ENCODE measurements around the gene CDC27.
"Not testable (repeated sequence)": the region's sequence is repeated elsewhere in the genome, so short reads cannot be mapped to it uniquely, and the experiment has no call there.

CDC27 gene, protein sequence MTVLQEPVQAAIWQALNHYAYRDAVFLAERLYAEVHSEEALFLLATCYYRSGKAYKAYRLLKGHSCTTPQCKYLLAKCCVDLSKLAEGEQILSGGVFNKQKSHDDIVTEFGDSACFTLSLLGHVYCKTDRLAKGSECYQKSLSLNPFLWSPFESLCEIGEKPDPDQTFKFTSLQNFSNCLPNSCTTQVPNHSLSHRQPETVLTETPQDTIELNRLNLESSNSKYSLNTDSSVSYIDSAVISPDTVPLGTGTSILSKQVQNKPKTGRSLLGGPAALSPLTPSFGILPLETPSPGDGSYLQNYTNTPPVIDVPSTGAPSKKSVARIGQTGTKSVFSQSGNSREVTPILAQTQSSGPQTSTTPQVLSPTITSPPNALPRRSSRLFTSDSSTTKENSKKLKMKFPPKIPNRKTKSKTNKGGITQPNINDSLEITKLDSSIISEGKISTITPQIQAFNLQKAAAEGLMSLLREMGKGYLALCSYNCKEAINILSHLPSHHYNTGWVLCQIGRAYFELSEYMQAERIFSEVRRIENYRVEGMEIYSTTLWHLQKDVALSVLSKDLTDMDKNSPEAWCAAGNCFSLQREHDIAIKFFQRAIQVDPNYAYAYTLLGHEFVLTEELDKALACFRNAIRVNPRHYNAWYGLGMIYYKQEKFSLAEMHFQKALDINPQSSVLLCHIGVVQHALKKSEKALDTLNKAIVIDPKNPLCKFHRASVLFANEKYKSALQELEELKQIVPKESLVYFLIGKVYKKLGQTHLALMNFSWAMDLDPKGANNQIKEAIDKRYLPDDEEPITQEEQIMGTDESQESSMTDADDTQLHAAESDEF

GRCh38 chr17:47188876-47189731 lies at the start of gene CDC27:
Gene CDC27 (minus strand): TSS chr17:47189295. CDS start chr17:47189172, 123 bp downstream.
- DNase-seq, result peak; percentile 99

GRCh38 chr17:47238321-47239010 lies 49.4 kb upstream of the CDC27 start:
- DNase-seq, result no peak

DNA sequence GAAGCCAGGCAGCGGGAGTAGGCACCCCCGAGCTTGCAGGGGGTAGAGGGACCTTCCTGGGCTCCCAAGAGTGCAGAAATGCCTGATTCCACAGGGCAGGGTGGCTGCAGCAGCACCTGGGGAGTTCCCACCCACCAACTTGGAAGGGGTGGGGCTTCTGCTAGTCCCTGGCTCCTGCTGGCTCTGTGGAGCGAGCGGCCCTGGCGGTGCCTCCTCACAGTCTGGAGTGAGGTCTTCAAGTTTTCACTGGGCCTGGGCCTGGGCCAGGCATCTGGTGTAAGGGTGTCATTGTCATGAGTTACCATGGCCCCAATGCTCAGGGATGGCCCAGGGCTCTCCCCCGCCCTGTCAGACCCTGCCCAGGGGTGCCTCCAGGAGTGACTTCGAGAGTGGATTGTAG lies 48.7 kb upstream of the CDC27 start:
- DNase-seq, result no peak

DNA sequence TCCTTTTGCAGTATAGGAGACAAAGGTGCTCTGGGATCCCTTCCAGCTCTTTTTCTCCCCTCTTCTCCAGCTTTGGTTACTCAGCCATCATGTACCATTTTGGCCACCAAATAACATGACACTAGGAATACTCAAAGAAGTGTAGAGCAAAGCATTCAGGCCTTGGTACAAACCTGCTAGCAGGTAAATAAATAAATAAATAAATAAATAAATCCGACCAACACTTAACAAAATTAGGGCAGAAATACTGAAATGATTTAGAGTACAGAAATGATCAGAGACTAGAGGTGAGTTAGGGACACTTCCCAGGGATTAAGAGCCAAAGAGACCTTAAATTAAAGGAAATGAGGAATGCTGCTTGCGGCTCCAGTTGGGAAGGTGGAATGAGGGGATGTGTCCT lies 46.8 kb upstream of the CDC27 start:
- no peak for DNase-seq

- no peak for DNase-seq
Measured at GRCh38 chr17:47235506-47235905, 46.4 kb upstream of the CDC27 start.

- DNase-seq, result no peak
Measured at GRCh38 chr17:47232465-47232864, 43.4 kb upstream of the CDC27 start.

- no peak for DNase-seq
Measured at GRCh38 chr17:47231866-47232265, 42.8 kb upstream of the CDC27 start.

GRCh38 chr17:47231334-47231733 lies 42.2 kb upstream of the CDC27 start:
- no peak for DNase-seq

- no peak for DNase-seq
Measured at GRCh38 chr17:47230864-47231263, 41.8 kb upstream of the CDC27 start.

DNA sequence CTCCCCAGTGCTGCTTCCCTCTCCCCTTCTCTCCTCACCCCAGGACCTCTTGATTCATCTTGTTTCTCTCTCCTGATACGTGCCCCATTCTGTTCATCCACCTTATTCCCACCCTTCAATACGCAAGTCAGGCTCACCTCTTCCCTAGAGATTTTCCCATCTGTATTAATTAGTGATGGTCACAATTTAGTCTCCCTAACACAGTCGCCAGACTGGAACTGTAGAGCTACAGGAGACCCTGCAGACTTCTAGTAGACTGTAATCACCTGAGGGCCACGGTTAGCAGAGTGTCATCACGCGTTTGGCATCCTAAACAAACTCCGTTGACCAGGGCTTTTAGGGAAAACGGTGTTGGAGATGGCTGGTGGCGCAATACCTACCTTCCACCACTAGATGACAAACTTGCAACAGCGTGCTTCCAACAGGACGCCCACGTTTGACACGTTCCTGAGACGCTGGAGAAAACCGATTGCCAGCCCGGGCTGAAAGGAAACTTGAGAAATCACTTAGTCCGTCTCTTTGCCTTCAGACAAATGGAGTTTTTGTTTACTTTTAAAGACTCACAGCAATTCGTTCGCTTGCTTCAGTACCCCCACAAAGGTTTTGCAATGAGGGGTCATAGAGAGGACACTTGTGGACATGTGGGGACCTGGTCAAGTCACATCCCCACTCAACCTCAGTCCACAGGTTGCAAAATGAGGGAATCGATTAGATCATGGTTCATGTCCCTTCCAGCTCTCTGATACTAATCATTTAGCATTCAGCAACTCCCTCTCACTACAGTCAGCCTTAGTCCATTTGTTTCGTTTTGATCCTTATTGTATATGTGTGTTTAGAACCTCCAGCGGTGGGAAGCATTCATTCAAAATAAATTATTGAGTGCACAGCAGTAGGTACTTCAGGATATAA lies 40.7 kb upstream of the CDC27 start:
- DNase-seq, result peak; percentile 87

DNA sequence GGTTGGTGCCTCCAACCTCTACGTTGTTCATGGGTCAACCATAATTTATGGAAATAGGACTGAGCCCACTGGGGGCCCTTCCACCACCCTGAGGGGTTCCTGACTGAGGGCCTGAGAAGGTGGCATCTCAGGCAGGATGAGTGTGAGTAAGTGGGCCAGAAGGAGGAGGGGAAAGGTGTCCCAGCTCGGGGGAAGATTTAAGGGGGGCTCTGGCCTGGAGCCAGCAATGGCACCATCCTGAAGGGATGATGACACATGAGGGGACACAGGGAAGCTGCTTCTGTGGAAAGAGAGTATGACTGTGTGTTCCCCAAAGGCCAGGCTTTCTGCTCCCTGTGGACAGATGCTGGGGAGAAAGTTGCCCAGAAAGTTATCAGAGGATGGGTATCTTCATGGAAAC lies 38.8 kb upstream of the CDC27 start:
- DNase-seq, result no peak

- no peak for DNase-seq
Measured at GRCh38 chr17:47225911-47226688, 37.0 kb upstream of the CDC27 start.

- peak; percentile 24 for DNase-seq
Measured at GRCh38 chr17:47225436-47225858, 36.4 kb upstream of the CDC27 start.

- DNase-seq, result no peak
Measured at GRCh38 chr17:47224966-47225365, 35.9 kb upstream of the CDC27 start.

GRCh38 chr17:47224077-47224476 lies 35.0 kb upstream of the CDC27 start:
- not testable (repeated sequence) for DNase-seq

- no peak for DNase-seq
Measured at GRCh38 chr17:47223460-47223859, 34.4 kb upstream of the CDC27 start.

- no peak for DNase-seq
Measured at GRCh38 chr17:47223007-47223406, 33.9 kb upstream of the CDC27 start.

DNA sequence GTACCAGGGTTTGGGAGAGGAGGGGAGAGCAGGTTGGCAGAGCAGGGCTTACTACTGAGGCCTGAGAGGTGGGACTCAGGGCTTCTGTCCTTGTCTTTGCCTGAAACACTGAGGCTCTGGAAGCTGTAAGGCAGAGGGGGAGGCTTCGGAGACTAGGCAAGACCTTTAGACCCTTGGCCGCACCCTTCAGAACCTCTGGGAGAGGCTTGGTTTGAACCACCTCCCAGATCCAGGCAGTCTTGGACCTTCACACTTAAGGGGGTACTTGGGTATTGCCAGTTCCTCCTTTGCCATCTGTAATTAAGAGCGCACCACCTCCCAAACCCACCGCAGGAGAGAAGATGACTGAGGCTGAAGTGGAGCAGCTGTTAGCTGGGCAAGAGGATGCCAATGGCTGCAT lies 33.0 kb upstream of the CDC27 start:
- no peak for DNase-seq

- DNase-seq, result no peak
Measured at GRCh38 chr17:47221154-47221553, 32.1 kb upstream of the CDC27 start.

- DNase-seq, result no peak
Measured at GRCh38 chr17:47220531-47220999, 31.5 kb upstream of the CDC27 start.

All from T1000 (cell line).